Neural progenitor cell (in vitro differentiated cells): ENCODE measurements around the gene MOV10L1. TPM values are rescaled to one million over a fixed set of nuclear protein-coding genes. Genes with fewer than 3 reads are reported as not detected.

Experiments
- DNase-seq: peaks from one replicate; pipeline ENCODE4 v3.0.0-alpha.2; 2016; ENCODE audit warnings: low spot score
- H2AFZ ChIP-seq: fragments of 200-600 bp; sonication (generic); replicated peaks from 2 replicates; pipeline ENCODE4 v1.6.1; 2016; ENCODE audit warnings: antibody characterized with exemption
- H3F3A ChIP-seq: fragments of 200-600 bp; sonication (generic); 2 replicates; pipeline ENCODE4 v1.6.1; 2016; ENCODE audit warnings: antibody characterized with exemption, low read depth
- H3K27ac ChIP-seq: fragments of 200-600 bp; sonication (generic); 2 replicates; pipeline ENCODE4 v1.5.1; 2016; ENCODE audit warnings: mild to moderate bottlenecking
- H3K27me3 ChIP-seq: fragments of 200-600 bp; sonication (generic); 2 replicates; pipeline ENCODE4 v1.6.1; 2016; ENCODE audit warnings: mild to moderate bottlenecking, moderate library complexity
- H3K36me3 ChIP-seq: fragments of 200-600 bp; sonication (generic); 2 replicates; pipeline ENCODE4 v1.5.1; 2016
- H3K4me1 ChIP-seq: fragments of 200-600 bp; sonication (generic); 2 replicates; pipeline ENCODE4 v1.6.1; 2016; ENCODE audit warnings: mixed run types
- H3K4me2 ChIP-seq: fragments of 200-600 bp; sonication (generic); 2 replicates; pipeline ENCODE4 v1.6.1; 2016
- H3K4me3 ChIP-seq: fragments of 200-600 bp; sonication (generic); 2 replicates; pipeline ENCODE4 v1.5.1; 2016
- H3K79me2 ChIP-seq: fragments of 200-600 bp; sonication (generic); 2 replicates; pipeline ENCODE4 v1.6.1; 2016; ENCODE audit warnings: low read depth
- H3K9ac ChIP-seq: fragments of 200-600 bp; sonication (generic); 2 replicates; pipeline ENCODE4 v1.6.1; 2016
- H3K9me3 ChIP-seq: fragments of 200-600 bp; sonication (generic); 2 replicates; pipeline ENCODE4 v1.5.1; 2016; ENCODE audit warnings: low read depth
- H4K20me1 ChIP-seq: fragments of 200-600 bp; sonication (generic); 2 replicates; pipeline ENCODE4 v1.6.1; 2016; ENCODE audit warnings: low read depth
- H3K27ac Mint-ChIP-seq: 3 replicates; pipeline ENCODE4 v1.8.0; 2021; ENCODE audit warnings: mixed read lengths
- H3K27me3 Mint-ChIP-seq: 2 replicates; pipeline ENCODE4 v1.8.0; 2022; ENCODE audit warnings: low read depth, mild to moderate bottlenecking, inconsistent platforms, moderate library complexity, mixed read lengths; ENCODE audit not compliant: insufficient read depth
- H3K36me3 Mint-ChIP-seq: 3 replicates; pipeline ENCODE4 v1.8.0; 2021; ENCODE audit warnings: mixed read lengths
- H3K4me1 Mint-ChIP-seq: 3 replicates; pipeline ENCODE4 v1.8.0; 2021; ENCODE audit warnings: mixed read lengths
- H3K4me3 Mint-ChIP-seq: 3 replicates; pipeline ENCODE4 v1.8.0; 2021; ENCODE audit warnings: mild to moderate bottlenecking, moderate library complexity, mixed read lengths
- H3K9me3 Mint-ChIP-seq: 3 replicates; pipeline ENCODE4 v1.8.0; 2020; ENCODE audit warnings: mixed read lengths
- CTCF ChIP-seq: fragments of 200-600 bp; sonication (generic); IDR thresholded peaks from 2 replicates; pipeline ENCODE4 v1.5.1; 2017; ENCODE audit warnings: antibody characterized with exemption, mild to moderate bottlenecking
- EZH2 ChIP-seq: fragments of 200-600 bp; sonication (generic); IDR thresholded peaks from 2 replicates; pipeline ENCODE4 v1.6.1; 2017; ENCODE audit warnings: antibody characterized with exemption, mild to moderate bottlenecking, moderate library complexity
- EZH2phosphoT487 ChIP-seq: fragments of 200-600 bp; sonication (generic); IDR thresholded peaks from 2 replicates; pipeline ENCODE4 v1.6.1; 2017; ENCODE audit warnings: antibody characterized with exemption
- total RNA-seq: library from RNA; depleted of rRNA; stranded (reverse); fragments of >200 nt; gene quantifications from 2 replicates; pipeline ENCODE4 v1.2.3, GENCODE V29; 2015; ENCODE audit warnings: low replicate concordance

MOV10L1 gene
- total RNA-seq, 1 donor from 2014 or later: not detected

GRCh38 chr22:50084080-50084477 is 5.7 kb upstream of the MOV10L1 start:
- H3K27ac Mint-ChIP-seq: no peak overlapping the region
- H3K36me3 Mint-ChIP-seq: no peaks in the 10 kb centered on the region
- H3K27me3 Mint-ChIP-seq: peaks cover 7% of the 10 kb centered on the region
- H3K4me1 ChIP-seq: no peaks in the 10 kb centered on the region
- no peak overlapping the region for H3K9ac ChIP-seq
- no peak overlapping the region for H3K4me3 ChIP-seq
- no peaks in the 10 kb centered on the region for H3K79me2 ChIP-seq
- TF ChIP-seq EZH2phosphoT487 (no peak), CTCF (no peak), EZH2 (no peak)
- no peaks in the 10 kb centered on the region for H3K9me3 ChIP-seq
- H3K27me3 ChIP-seq: no peaks in the 10 kb centered on the region
- no peak for DNase-seq
- no peak overlapping the region for H3K4me2 ChIP-seq
- peaks cover 26% of the 10 kb centered on the region for H3K4me1 Mint-ChIP-seq
- H3F3A ChIP-seq: no peaks in the 10 kb centered on the region
- H3K9me3 Mint-ChIP-seq: peaks cover 8% of the 10 kb centered on the region
- no peaks in the 10 kb centered on the region for H3K36me3 ChIP-seq
- no peak overlapping the region for H3K27ac ChIP-seq
- no peak overlapping the region for H3K4me3 Mint-ChIP-seq
- no peak overlapping the region for H2AFZ ChIP-seq
- H4K20me1 ChIP-seq: no peaks in the 10 kb centered on the region

GRCh38 chr22:50084614-50085021 is 5.2 kb upstream of the MOV10L1 start:
- Histone ChIP-seq H3K9me3 (no peaks in the 10 kb centered on the region), H2AFZ (no peak overlapping the region), H3F3A (no peaks in the 10 kb centered on the region), H3K4me1 (no peaks in the 10 kb centered on the region), H3K27ac (no peak overlapping the region), H3K4me2 (no peak overlapping the region), H3K79me2 (no peaks in the 10 kb centered on the region), H3K9ac (no peak overlapping the region), H3K4me3 (no peak overlapping the region), H3K27me3 (no peaks in the 10 kb centered on the region), H4K20me1 (no peaks in the 10 kb centered on the region), H3K36me3 (no peaks in the 10 kb centered on the region)
- TF ChIP-seq EZH2 (no peak), CTCF (no peak), EZH2phosphoT487 (no peak)
- Mint-ChIP-seq H3K9me3 (peaks cover 14% of the 10 kb centered on the region), H3K27me3 (peaks cover 12% of the 10 kb centered on the region), H3K4me3 (no peak overlapping the region), H3K4me1 (peaks cover 22% of the 10 kb centered on the region), H3K27ac (no peak overlapping the region), H3K36me3 (no peaks in the 10 kb centered on the region)
- no peak for DNase-seq

- Histone ChIP-seq H3K27ac (no peak within 1 kb of the TSS), H3K9me3 (no peaks in the 10 kb centered on the region), H4K20me1 (no peaks in the 10 kb centered on the region), H3K4me1 (no peaks in the 10 kb centered on the region), H3K36me3 (no peaks in the 10 kb centered on the region), H3K4me3 (no peak within 1 kb of the TSS), H3K9ac (no peak within 1 kb of the TSS), H2AFZ (peak within 1 kb of the TSS; percentile 68), H3F3A (no peaks in the 10 kb centered on the region), H3K4me2 (peak within 1 kb of the TSS; percentile 37), H3K79me2 (no peaks in the 10 kb centered on the region), H3K27me3 (no peaks in the 10 kb centered on the region)
- Mint-ChIP-seq H3K27ac (peak within 1 kb of the TSS; percentile 47), H3K4me1 (peaks cover 20% of the 10 kb centered on the region), H3K27me3 (peaks cover 14% of the 10 kb centered on the region), H3K4me3 (no peak within 1 kb of the TSS), H3K36me3 (no peaks in the 10 kb centered on the region), H3K9me3 (peaks cover 16% of the 10 kb centered on the region)
- no peak for DNase-seq
- TF ChIP-seq EZH2phosphoT487 (no peak), CTCF (no peak), EZH2 (no peak)
These were observed 4.4 kb upstream of the MOV10L1 start, which contains the start of gene MLC1 for GRCh38 chr22:50085211-50085972. Gene MLC1 (minus strand): TSS chr22:50085426. CDS start chr22:50084902, 524 bp downstream.
